HepG2 (cell line): ENCODE results near the gene TASP1. TPM values are rescaled to one million over a fixed set of nuclear protein-coding genes. Genes with fewer than 3 reads are reported as not detected.

Experiments used
- CEBPB ChIP-seq: IDR thresholded peaks from 2 replicates; pipeline ENCODE4 v1.6.1; 2011; ENCODE audit warnings: low read depth, low read length, improper control_type of control experiment, borderline replicate concordance
- CHCHD3 ChIP-seq: sonication (generic); formaldehyde crosslinking; IDR thresholded peaks from 2 replicates; pipeline ENCODE4 v1.8.0; 2022; ENCODE audit warnings: mild to moderate bottlenecking, missing genetic modification reagents, moderate library complexity
- EP300 ChIP-seq, 3 experiments: sonication (generic) in 1 of 3; formaldehyde crosslinking in 1 of 3; IDR thresholded peaks; 2 replicates each; pipeline versions ENCODE4 v1.5.1 to v1.6.1; 2011 to 2020; ENCODE audit warnings: low read depth in 2 of 3, low read length in 2 of 3, borderline replicate concordance in 1 of 3, improper control_type of control experiment in 1 of 3, mild to moderate bottlenecking in 1 of 3, missing genetic modification reagents in 1 of 3, moderate library complexity in 1 of 3
- ISX ChIP-seq: sonication (generic); formaldehyde crosslinking; conservative IDR thresholded peaks from 2 replicates; pipeline ENCODE4 v1.5.0; 2020; ENCODE audit warnings: missing genetic modification reagents
- RFX5 ChIP-seq: IDR thresholded peaks from 2 replicates; pipeline ENCODE4 v1.6.1; 2011; ENCODE audit warnings: low read depth, low read length, improper control_type of control experiment
- RXRA ChIP-seq: sonication (generic); formaldehyde crosslinking; IDR thresholded peaks from 2 replicates; pipeline ENCODE4 v1.5.1; 2020; ENCODE audit warnings: missing genetic modification reagents
- SOX6 ChIP-seq, 2 experiments: fragments of 450-650 bp in 1 of 2; sonication (generic) in 1 of 2; formaldehyde crosslinking in 1 of 2; IDR thresholded peaks; 2 replicates each; pipeline versions ENCODE4 v1.4.0 to v1.6.1; 2017 to 2020; ENCODE audit warnings: antibody characterized with exemption in 1 of 2, mild to moderate bottlenecking in 1 of 2, missing genetic modification reagents in 1 of 2
- ZBTB7B ChIP-seq: sonication (generic); formaldehyde crosslinking; IDR thresholded peaks from 2 replicates; pipeline ENCODE4 v1.4.0; 2020; ENCODE audit warnings: missing genetic modification reagents
- ZNF430 ChIP-seq: sonication (generic); formaldehyde crosslinking; IDR thresholded peaks from 2 replicates; pipeline ENCODE4 v1.9.0; 2021; ENCODE audit warnings: mild to moderate bottlenecking, missing genetic modification reagents
- ZNF550 ChIP-seq: sonication (generic); formaldehyde crosslinking; IDR thresholded peaks from 2 replicates; pipeline ENCODE4 v1.4.0; 2020; ENCODE audit warnings: mild to moderate bottlenecking, missing genetic modification reagents, borderline replicate concordance
- ZNF589 ChIP-seq: sonication (generic); formaldehyde crosslinking; conservative IDR thresholded peaks from 2 replicates; pipeline ENCODE4 v1.8.0; 2022; ENCODE audit warnings: mild to moderate bottlenecking, moderate library complexity, missing genetic modification reagents
- ZNF83 ChIP-seq: sonication (generic); formaldehyde crosslinking; IDR thresholded peaks from 2 replicates; pipeline ENCODE4 v1.4.0; 2020; ENCODE audit warnings: missing genetic modification reagents, mild to moderate bottlenecking, borderline replicate concordance
- ZSCAN31 ChIP-seq: sonication (generic); formaldehyde crosslinking; IDR thresholded peaks from 2 replicates; pipeline ENCODE4 v1.5.0; 2020; ENCODE audit warnings: low read depth, mild to moderate bottlenecking, missing genetic modification reagents
- polyA plus RNA-seq, 8 experiments: library from polyadenylated mRNA; depleted of rRNA in 3 of 8; stranded (reverse) in 7 of 8; unstranded in 1 of 8; fragments of >200 nt; fragmentation: Illumina TruSeq in 4 of 8; extraction: Trizol in 4 of 8; gene quantifications; 2 replicates each; pipeline versions ENCODE4 v1.2.1 to v1.2.3, GENCODE V29; 2011 to 2016; ENCODE audit warnings: low read depth in 4 of 8, missing spikeins in 1 of 8, mixed read lengths in 1 of 8; ENCODE audit not compliant: insufficient read depth in 1 of 8
- total RNA-seq, 5 experiments: library from RNA; depleted of rRNA; stranded (reverse); fragments of >200 nt; fragmentation: Illumina TruSeq; extraction: Trizol; gene quantifications; 2 replicates each; pipeline ENCODE4 v1.2.3, GENCODE V29; 2016; ENCODE audit warnings: low read depth in 1 of 5
- TF ChIP-seq, protein P1 (sequence below): sonication (generic); formaldehyde crosslinking; IDR thresholded peaks from 2 replicates; pipeline ENCODE4 v1.4.0; 2020; ENCODE audit warnings: missing genetic modification reagents, borderline replicate concordance
- TF ChIP-seq, protein P2 (sequence below): sonication (generic); formaldehyde crosslinking; IDR thresholded peaks from 2 replicates; pipeline ENCODE4 v1.8.1; 2023; ENCODE audit warnings: mild to moderate bottlenecking, moderate library complexity, missing genetic modification reagents
- TF ChIP-seq, protein P3 (sequence below): sonication (generic); formaldehyde crosslinking; IDR thresholded peaks from 2 replicates; pipeline ENCODE4 v1.4.0; 2020; ENCODE audit warnings: missing genetic modification reagents
- TF ChIP-seq, protein P4 (sequence below): sonication (generic); formaldehyde crosslinking; IDR thresholded peaks from 2 replicates; pipeline ENCODE4 v1.4.0; 2020; ENCODE audit warnings: missing genetic modification reagents
- TF ChIP-seq, protein P5 (sequence below): sonication (generic); formaldehyde crosslinking; IDR thresholded peaks from 2 replicates; pipeline ENCODE4 v1.4.0; 2020; ENCODE audit warnings: missing genetic modification reagents

Gene TASP1
- total and polyA plus RNA-seq, 2 of the 13 experiments (the other 11 are each of a cell fraction or from before 2014, with no cell fraction given), result 10.0 to 25.2 TPM

DNA sequence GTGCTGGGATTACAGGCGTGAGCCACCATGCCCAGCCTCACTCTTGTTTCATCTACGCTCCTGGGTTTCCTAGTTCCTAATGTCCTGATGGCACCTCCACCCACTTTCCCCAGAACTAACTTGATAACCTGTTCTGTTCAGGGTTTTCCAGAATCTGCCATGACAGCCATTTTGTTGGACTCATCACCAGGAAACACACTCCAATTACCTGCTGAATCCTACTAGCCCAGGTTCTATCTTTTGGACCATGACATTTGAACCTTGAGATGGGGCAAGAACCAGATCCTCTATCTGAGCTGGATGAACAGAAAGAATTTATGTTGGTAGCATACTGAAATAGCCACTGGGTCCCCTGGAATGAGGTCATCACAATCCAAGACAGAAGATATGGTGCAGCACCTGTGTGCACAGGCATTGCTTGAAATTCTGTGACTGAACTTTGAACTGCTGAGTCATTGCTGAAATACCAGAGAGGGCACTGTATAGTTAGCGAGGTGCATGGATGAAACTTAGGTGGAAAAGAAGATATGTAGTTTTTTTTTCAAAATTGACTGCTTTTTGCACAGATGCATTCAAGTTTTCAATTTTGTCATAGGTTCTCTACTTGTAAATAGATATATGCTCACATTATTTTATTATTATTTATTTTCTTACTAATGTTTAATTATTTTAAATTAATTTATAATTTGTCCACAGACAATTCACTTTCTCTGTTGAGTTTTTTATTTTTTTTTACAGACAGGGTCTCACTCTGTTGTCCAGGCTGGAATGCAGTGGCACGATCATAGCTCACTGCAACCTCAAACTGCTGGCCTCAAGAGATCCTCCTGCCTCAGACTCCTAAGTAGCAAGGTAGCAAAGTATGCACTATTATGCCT, 42.8 kb upstream of the TASP1 start (continued):
- peak; percentile 86 to 87; a peak in 3 of 4 replicates for TF ChIP-seq EP300 (IDR thresholded peaks at IDR 0.05; ENCODE audit: low read depth in 2 of 2, low read length in 2 of 2)
- peak; percentile 71; the same call in 1 of the 2 replicates for TF ChIP-seq EP300 (CRISPR knock-in tag; IDR thresholded peaks at IDR 0.05; ENCODE audit: borderline replicate concordance)
- peak; percentile 20; the same call in 1 of the 2 replicates for TF ChIP-seq ZBTB7B (CRISPR knock-in tag)
- TF ChIP-seq ZNF589 (CRISPR knock-in tag), result no peak
- peak; percentile 60; the same call in 1 of the 2 replicates for TF ChIP-seq ZNF430 (CRISPR knock-in tag)
- TF ChIP-seq ZNF83 (CRISPR knock-in tag), result no peak
- no peak for TF ChIP-seq ZNF550 (CRISPR knock-in tag)
- TF ChIP-seq, protein P1, sequence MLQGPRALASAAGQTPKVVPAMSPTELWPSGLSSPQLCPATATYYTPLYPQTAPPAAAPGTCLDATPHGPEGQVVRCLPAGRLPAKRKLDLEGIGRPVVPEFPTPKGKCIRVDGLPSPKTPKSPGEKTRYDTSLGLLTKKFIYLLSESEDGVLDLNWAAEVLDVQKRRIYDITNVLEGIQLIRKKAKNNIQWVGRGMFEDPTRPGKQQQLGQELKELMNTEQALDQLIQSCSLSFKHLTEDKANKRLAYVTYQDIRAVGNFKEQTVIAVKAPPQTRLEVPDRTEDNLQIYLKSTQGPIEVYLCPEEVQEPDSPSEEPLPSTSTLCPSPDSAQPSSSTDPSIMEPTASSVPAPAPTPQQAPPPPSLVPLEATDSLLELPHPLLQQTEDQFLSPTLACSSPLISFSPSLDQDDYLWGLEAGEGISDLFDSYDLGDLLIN (CRISPR knock-in tag), result no peak
- peak; percentile 75 for TF ChIP-seq CEBPB
- no peak for TF ChIP-seq ISX (CRISPR knock-in tag)
- TF ChIP-seq, protein P2, sequence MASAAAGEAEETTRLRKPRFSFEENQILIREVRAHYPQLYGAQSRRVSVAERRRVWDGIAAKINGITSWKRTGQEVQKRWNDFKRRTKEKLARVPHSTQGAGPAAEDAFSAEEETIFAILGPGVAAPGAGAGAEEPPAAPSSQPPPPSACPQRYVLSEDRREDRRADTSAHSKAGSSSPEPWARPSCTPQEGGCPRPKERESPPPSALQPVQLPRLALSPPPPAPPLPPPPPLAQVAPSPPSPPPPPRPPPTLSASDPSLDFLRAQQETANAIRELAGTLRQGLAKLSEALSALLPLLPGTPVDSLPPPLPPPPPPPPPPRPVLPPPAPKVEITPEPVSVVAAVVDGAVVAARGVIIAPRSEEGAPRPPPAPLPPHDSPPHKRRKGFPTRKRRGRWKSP (CRISPR knock-in tag), result peak; percentile 31; the same call in 1 of the 2 replicates
- no peak for TF ChIP-seq RFX5
- TF ChIP-seq, protein P3, sequence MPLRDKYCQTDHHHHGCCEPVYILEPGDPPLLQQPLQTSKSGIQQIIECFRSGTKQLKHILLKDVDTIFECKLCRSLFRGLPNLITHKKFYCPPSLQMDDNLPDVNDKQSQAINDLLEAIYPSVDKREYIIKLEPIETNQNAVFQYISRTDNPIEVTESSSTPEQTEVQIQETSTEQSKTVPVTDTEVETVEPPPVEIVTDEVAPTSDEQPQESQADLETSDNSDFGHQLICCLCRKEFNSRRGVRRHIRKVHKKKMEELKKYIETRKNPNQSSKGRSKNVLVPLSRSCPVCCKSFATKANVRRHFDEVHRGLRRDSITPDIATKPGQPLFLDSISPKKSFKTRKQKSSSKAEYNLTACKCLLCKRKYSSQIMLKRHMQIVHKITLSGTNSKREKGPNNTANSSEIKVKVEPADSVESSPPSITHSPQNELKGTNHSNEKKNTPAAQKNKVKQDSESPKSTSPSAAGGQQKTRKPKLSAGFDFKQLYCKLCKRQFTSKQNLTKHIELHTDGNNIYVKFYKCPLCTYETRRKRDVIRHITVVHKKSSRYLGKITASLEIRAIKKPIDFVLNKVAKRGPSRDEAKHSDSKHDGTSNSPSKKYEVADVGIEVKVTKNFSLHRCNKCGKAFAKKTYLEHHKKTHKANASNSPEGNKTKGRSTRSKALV (CRISPR knock-in tag), result no peak
- TF ChIP-seq SOX6 (IDR thresholded peaks at IDR 0.05), result no peak
- TF ChIP-seq SOX6 (CRISPR knock-in tag; IDR thresholded peaks at IDR 0.05), result peak; percentile 70; the same call in 1 of the 2 replicates
- TF ChIP-seq, protein P4, sequence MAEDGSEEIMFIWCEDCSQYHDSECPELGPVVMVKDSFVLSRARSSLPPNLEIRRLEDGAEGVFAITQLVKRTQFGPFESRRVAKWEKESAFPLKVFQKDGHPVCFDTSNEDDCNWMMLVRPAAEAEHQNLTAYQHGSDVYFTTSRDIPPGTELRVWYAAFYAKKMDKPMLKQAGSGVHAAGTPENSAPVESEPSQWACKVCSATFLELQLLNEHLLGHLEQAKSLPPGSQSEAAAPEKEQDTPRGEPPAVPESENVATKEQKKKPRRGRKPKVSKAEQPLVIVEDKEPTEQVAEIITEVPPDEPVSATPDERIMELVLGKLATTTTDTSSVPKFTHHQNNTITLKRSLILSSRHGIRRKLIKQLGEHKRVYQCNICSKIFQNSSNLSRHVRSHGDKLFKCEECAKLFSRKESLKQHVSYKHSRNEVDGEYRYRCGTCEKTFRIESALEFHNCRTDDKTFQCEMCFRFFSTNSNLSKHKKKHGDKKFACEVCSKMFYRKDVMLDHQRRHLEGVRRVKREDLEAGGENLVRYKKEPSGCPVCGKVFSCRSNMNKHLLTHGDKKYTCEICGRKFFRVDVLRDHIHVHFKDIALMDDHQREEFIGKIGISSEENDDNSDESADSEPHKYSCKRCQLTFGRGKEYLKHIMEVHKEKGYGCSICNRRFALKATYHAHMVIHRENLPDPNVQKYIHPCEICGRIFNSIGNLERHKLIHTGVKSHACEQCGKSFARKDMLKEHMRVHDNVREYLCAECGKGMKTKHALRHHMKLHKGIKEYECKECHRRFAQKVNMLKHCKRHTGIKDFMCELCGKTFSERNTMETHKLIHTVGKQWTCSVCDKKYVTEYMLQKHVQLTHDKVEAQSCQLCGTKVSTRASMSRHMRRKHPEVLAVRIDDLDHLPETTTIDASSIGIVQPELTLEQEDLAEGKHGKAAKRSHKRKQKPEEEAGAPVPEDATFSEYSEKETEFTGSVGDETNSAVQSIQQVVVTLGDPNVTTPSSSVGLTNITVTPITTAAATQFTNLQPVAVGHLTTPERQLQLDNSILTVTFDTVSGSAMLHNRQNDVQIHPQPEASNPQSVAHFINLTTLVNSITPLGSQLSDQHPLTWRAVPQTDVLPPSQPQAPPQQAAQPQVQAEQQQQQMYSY (CRISPR knock-in tag), result no peak
- no peak; the same call in 1 of the 2 replicates for TF ChIP-seq RXRA
- TF ChIP-seq, protein P5, sequence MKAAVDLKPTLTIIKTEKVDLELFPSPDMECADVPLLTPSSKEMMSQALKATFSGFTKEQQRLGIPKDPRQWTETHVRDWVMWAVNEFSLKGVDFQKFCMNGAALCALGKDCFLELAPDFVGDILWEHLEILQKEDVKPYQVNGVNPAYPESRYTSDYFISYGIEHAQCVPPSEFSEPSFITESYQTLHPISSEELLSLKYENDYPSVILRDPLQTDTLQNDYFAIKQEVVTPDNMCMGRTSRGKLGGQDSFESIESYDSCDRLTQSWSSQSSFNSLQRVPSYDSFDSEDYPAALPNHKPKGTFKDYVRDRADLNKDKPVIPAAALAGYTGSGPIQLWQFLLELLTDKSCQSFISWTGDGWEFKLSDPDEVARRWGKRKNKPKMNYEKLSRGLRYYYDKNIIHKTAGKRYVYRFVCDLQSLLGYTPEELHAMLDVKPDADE (CRISPR knock-in tag), result no peak
- TF ChIP-seq CHCHD3 (CRISPR knock-in tag), result no peak
- no peak for TF ChIP-seq ZSCAN31 (CRISPR knock-in tag)
